PC-3 (cell line): Measurements from ENCODE around the gene NOG.

Experiments used
- EZH2phosphoT487 ChIP-seq: fragments of 300-600 bp; sonication (generic); IDR thresholded peaks from 2 replicates; pipeline ENCODE4 v1.6.1; 2018; ENCODE audit warnings: mild to moderate bottlenecking, antibody characterized with exemption, low read length, borderline replicate concordance
- TF ChIP-seq, protein P1 (sequence below): fragments of 300-600 bp; sonication (generic); conservative IDR thresholded peaks from 2 replicates; pipeline ENCODE4 v1.5.1; 2017; ENCODE audit warnings: antibody characterized with exemption, low read depth, mild to moderate bottlenecking, low read length

DNA sequence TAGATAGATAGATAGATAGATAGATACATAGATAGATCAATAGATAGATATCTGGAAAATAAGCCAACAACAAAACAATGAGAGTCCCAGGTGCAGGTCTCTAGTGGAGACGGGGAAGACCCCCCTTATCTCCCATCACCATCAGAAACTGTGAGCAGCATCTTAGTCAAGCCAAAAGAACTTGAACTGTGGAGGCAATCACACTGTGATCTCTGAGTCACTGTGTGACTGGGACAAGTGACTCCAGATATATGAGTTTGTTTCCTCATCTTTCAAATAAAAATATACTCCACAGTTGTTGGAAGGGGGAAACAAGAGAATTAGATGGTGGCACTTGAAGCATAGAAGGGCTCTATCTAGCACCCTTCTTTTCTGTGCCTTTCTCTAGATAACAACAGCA, 42.1 kb downstream of the NOG start:
- TF ChIP-seq, protein P1, sequence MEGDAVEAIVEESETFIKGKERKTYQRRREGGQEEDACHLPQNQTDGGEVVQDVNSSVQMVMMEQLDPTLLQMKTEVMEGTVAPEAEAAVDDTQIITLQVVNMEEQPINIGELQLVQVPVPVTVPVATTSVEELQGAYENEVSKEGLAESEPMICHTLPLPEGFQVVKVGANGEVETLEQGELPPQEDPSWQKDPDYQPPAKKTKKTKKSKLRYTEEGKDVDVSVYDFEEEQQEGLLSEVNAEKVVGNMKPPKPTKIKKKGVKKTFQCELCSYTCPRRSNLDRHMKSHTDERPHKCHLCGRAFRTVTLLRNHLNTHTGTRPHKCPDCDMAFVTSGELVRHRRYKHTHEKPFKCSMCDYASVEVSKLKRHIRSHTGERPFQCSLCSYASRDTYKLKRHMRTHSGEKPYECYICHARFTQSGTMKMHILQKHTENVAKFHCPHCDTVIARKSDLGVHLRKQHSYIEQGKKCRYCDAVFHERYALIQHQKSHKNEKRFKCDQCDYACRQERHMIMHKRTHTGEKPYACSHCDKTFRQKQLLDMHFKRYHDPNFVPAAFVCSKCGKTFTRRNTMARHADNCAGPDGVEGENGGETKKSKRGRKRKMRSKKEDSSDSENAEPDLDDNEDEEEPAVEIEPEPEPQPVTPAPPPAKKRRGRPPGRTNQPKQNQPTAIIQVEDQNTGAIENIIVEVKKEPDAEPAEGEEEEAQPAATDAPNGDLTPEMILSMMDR = no peak
- no peak for TF ChIP-seq EZH2phosphoT487
